Thoracic aorta (tissue), 2 donors: ENCODE data around the gene CTBP2. TPM values are rescaled to one million over a fixed set of nuclear protein-coding genes. Genes with fewer than 3 reads are reported as not detected.

Experiments used
- ATAC-seq: fragments of 150-250 bp; one replicate; pipeline ENCODE4 v1.8.0; 2017; ENCODE audit warnings: low read depth; ENCODE audit not compliant: insufficient number of reproducible peaks, low FRiP score
- DNase-seq: peaks from one replicate; pipeline ENCODE4 v3.0.0-alpha.2; 2020; ENCODE audit warnings: low spot score
- H3K27ac ChIP-seq, 2 donors: fragments of 200-600 bp; sonication (generic); 1 replicate in 1 of 2; 2 replicates in 1 of 2; pipeline ENCODE4 v1.5.1; 2016; ENCODE audit warnings: mild to moderate bottlenecking in 2 of 2, moderate library complexity in 2 of 2
- H3K27me3 ChIP-seq: fragments of 200-600 bp; sonication (generic); replicated peaks from 2 replicates; pipeline ENCODE4 v1.6.0; 2016; ENCODE audit warnings: mild to moderate bottlenecking; ENCODE audit not compliant: insufficient read depth
- H3K36me3 ChIP-seq: fragments of 200-600 bp; sonication (generic); one replicate; pipeline ENCODE4 v1.5.1; 2016
- H3K4me1 ChIP-seq, 2 donors: fragments of 200-600 bp; sonication (generic); 1 replicate in 1 of 2; 2 replicates in 1 of 2; pipeline versions ENCODE4 v1.5.1 to v1.6.0; 2016; ENCODE audit warnings: low read depth in 2 of 2, mild to moderate bottlenecking in 1 of 2; ENCODE audit not compliant: control insufficient read depth in 1 of 2
- H3K4me3 ChIP-seq: fragments of 200-600 bp; sonication (generic); 2 replicates; pipeline ENCODE4 v1.5.1; 2016; ENCODE audit warnings: mild to moderate bottlenecking
- H3K9me3 ChIP-seq: fragments of 200-600 bp; sonication (generic); 2 replicates; pipeline ENCODE4 v1.5.1; 2016
- total RNA-seq, 2 donors: library from RNA; depleted of rRNA; stranded (reverse); fragments of >200 nt; gene quantifications; one replicate each; pipeline versions ENCODE4 v1.1.0 to v1.2.3, GENCODE V29; 2016
- TF ChIP-seq, protein P1 (sequence below): fragments of 200-600 bp; sonication (generic); IDR thresholded peaks from one replicate; pipeline ENCODE4 v1.5.1; 2019; ENCODE audit warnings: antibody characterized with exemption

CTBP2 gene
- total RNA-seq, 2 donors from 2014 or later: 62.8 to 80.6 TPM

- H3K4me3 ChIP-seq: peak overlapping the region; percentile 47
- H3K36me3 ChIP-seq: no peaks in the 10 kb centered on the region
- DNase-seq (no peak), ATAC-seq (no peak)
- TF ChIP-seq, protein P1, sequence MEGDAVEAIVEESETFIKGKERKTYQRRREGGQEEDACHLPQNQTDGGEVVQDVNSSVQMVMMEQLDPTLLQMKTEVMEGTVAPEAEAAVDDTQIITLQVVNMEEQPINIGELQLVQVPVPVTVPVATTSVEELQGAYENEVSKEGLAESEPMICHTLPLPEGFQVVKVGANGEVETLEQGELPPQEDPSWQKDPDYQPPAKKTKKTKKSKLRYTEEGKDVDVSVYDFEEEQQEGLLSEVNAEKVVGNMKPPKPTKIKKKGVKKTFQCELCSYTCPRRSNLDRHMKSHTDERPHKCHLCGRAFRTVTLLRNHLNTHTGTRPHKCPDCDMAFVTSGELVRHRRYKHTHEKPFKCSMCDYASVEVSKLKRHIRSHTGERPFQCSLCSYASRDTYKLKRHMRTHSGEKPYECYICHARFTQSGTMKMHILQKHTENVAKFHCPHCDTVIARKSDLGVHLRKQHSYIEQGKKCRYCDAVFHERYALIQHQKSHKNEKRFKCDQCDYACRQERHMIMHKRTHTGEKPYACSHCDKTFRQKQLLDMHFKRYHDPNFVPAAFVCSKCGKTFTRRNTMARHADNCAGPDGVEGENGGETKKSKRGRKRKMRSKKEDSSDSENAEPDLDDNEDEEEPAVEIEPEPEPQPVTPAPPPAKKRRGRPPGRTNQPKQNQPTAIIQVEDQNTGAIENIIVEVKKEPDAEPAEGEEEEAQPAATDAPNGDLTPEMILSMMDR: no peak
- H3K4me1 ChIP-seq: peaks cover 15 to 78% of the 10 kb centered on the region in 2 donors
- peak overlapping the region; percentile 71 to 77 for H3K27ac ChIP-seq
- H3K9me3 ChIP-seq: no peaks in the 10 kb centered on the region
- H3K27me3 ChIP-seq: no peaks in the 10 kb centered on the region
These were observed 36.3 kb downstream of the CTBP2 start for GRCh38 chr10:125124115-125124487.

- no peaks in the 10 kb centered on the region for H3K36me3 ChIP-seq
- ATAC-seq (peak; percentile 84), DNase-seq (peak; percentile 57)
- H3K4me1 ChIP-seq: peaks cover 15 to 78% of the 10 kb centered on the region in 2 donors
- H3K9me3 ChIP-seq: no peaks in the 10 kb centered on the region
- H3K27me3 ChIP-seq: no peaks in the 10 kb centered on the region
- peak overlapping the region; percentile 71 to 77 for H3K27ac ChIP-seq
- TF ChIP-seq, protein P1: no peak
- H3K4me3 ChIP-seq: peak overlapping the region; percentile 47
These were observed 36.8 kb downstream of the CTBP2 start for GRCh38 chr10:125123476-125124114.

DNA sequence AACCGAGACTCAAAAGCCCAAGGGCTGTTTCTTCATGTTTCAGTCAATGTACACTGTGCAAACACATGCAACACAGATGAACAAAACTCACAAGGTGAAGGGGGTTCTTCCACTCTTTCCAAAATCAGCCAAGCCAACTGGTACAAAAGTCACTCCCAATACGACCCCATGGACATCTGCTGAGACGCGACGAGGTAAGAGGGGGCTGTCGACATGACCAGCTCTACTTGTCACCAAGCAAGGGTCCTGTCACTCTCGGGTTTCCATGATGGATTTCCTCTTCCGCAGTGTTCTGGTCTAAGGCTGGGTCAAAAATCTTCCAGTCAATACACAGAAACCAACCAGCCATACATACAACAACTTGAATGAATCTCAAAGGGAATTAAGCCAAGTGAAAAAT is 37.8 kb downstream of the CTBP2 start:
- Histone ChIP-seq H3K4me3 (no peak overlapping the region), H3K27ac (peak overlapping the region in 1 of 2 donors; percentile 77), H3K27me3 (no peaks in the 10 kb centered on the region), H3K9me3 (no peaks in the 10 kb centered on the region), H3K36me3 (no peaks in the 10 kb centered on the region), H3K4me1 (peaks cover 21 to 77% of the 10 kb centered on the region in 2 donors)
- no peak for DNase-seq
- TF ChIP-seq, protein P1: no peak
- no peak for ATAC-seq

DNA sequence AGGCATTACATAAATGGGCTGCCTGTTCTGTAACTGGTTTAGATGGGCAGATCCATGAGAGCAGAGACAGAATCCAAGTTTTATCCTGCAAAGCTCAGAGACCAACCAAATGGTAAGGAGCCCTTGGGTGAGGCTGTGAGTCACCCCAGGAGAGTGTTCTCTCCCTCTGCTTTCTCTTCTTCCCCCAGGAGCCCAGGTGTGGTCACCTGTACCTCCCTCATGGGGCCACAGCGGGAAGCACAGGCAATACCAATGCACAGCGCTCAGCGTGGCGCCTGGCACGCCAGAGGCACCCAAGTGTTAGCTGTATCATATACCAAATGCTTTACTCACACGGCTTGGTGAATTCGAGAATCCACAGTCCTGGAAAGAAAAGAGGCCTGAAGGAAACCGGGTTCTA is 39.4 kb downstream of the CTBP2 start:
- Histone ChIP-seq H3K27me3 (no peaks in the 10 kb centered on the region), H3K4me1 (peaks cover 25 to 85% of the 10 kb centered on the region in 2 donors), H3K4me3 (no peak overlapping the region), H3K36me3 (no peaks in the 10 kb centered on the region), H3K27ac (no peak overlapping the region), H3K9me3 (no peaks in the 10 kb centered on the region)
- DNase-seq: no peak
- TF ChIP-seq, protein P1: no peak
- ATAC-seq: no peak

DNA sequence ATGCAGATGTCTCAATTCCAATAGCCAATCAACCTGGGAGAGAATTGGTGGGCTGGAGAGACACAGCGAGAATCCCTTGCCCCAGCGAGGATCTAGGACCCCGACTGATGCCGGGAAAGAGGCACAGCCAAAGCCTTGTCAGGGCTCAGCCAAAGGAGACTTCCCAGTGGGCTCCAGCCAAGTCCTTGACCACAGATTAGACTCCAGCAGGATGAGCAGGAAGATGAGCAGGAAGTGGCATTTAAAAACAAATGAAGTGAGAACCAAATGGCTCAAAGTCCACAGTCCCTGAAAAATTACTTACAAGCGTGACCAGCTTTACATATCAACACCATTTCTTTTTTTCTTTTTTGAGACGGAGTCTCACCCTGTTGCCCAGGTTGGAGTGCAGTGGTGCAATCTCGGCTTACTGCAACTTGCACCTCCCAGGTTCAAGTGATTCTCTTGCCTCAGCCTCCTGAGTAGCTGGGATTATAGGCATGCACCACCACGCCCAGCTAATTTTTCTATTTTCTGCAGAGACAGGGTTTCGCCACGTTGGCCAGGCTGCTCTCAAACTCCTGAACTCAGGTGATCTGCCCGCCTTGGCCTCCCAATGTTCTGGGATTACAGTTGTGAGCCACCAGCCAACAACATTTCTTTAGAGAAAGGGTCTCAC is 40.2 kb downstream of the CTBP2 start:
- H3K27me3 ChIP-seq: no peaks in the 10 kb centered on the region
- ATAC-seq (no peak), DNase-seq (no peak)
- H3K4me3 ChIP-seq: no peak overlapping the region
- peaks cover 21 to 85% of the 10 kb centered on the region in 2 donors for H3K4me1 ChIP-seq
- TF ChIP-seq, protein P1: no peak
- no peaks in the 10 kb centered on the region for H3K36me3 ChIP-seq
- H3K9me3 ChIP-seq: no peaks in the 10 kb centered on the region
- H3K27ac ChIP-seq: no peak overlapping the region
